Measurements from ENCODE around the gene SHC1. TPM values are rescaled to one million over a fixed set of nuclear protein-coding genes. Genes with fewer than 3 reads are reported as not detected.

Gene SHC1
- polyA plus RNA-seq, 3 donors = 26.7 to 70.6 (median 31.5) TPM

- Mint-ChIP-seq H3K9me3 (no peaks in the 10 kb centered on the region), H3K27ac (peak overlapping the region; percentile 85 to 94 (median 92)), H3K4me3 (peak overlapping the region; percentile 91 to 98), H3K36me3 (peaks cover 28 to 52% of the 10 kb centered on the region in 2 donors), H3K27me3 (ENCODE audit: low read depth in 3 of 3) (peaks cover 0 to under 1% (median 0%) of the 10 kb centered on the region in 3 donors), H3K4me1 (peaks cover 75% of the 10 kb centered on the region)
- Histone ChIP-seq H3K9ac (ENCODE audit: insufficient read depth, low read length, poor library complexity, severe bottlenecking) (peak overlapping the region; percentile 79), H2AFZ (ENCODE audit: insufficient read depth, low read depth, low read length, poor library complexity, severe bottlenecking) (no peak overlapping the region), H3K36me3 (replicated peaks in 1 of 2; ENCODE audit: control insufficient read depth in 1 of 2, insufficient read depth in 2 of 2, low read length in 2 of 2) (peaks cover 29 to 38% of the 10 kb centered on the region in 2 donors), H3K4me1 (ENCODE audit: control insufficient read depth in 1 of 2, insufficient read depth in 2 of 2, low read length in 2 of 2) (peaks cover 85 to 100% of the 10 kb centered on the region in 2 donors), H3K27me3 (ENCODE audit: control insufficient read depth in 2 of 2, insufficient read depth in 2 of 2, low read length in 2 of 2) (no peaks in the 10 kb centered on the region), H3K9me3 (replicated peaks in 1 of 2; ENCODE audit: control insufficient read depth in 1 of 2, insufficient read depth in 1 of 2, low read length in 2 of 2) (no peaks in the 10 kb centered on the region), H4K20me1 (ENCODE audit: insufficient read depth, low read length) (peaks cover 89% of the 10 kb centered on the region), H3K79me2 (ENCODE audit: insufficient read depth, low read length) (peaks cover 99% of the 10 kb centered on the region), H3K4me3 (replicated peaks in 1 of 3; ENCODE audit: low read depth in 2 of 3, low read length in 3 of 3) (peak overlapping the region in 2 of 3 experiments; percentile 93 to 100), H3K27ac (ENCODE audit: low read depth in 1 of 2, low read length in 2 of 2) (peak overlapping the region; percentile 91 to 99), H3K4me2 (replicated peaks; ENCODE audit: extremely low read depth, low read length, poor library complexity, severe bottlenecking) (peak overlapping the region; percentile 100)
- WGBS (ENCODE audit: insufficient coverage) = no CpG with 5 or more reads among the region's 6 CpGs
- DNase-seq = no peak
- TF ChIP-seq CTCF (IDR thresholded peaks at IDR 0.05) = no peak
- intact Hi-C loops (cut with micrococcal nuclease) = no loop called here
Observed at GRCh38 chr1:155011437-155012025, 41.0 kb upstream of the SHC1 start.

GRCh38 chr1:155011004-155011416, 40.5 kb upstream of the SHC1 start:
- peak overlapping the region in 2 of 3 experiments; percentile 93 to 100 for H3K4me3 ChIP-seq (replicated peaks in 1 of 3; ENCODE audit: low read depth in 2 of 3, low read length in 3 of 3)
- peak overlapping the region; percentile 91 to 98 for H3K4me3 Mint-ChIP-seq
- H3K79me2 ChIP-seq (ENCODE audit: insufficient read depth, low read length) = peaks cover 100% of the 10 kb centered on the region
- H3K27me3 Mint-ChIP-seq (ENCODE audit: low read depth in 3 of 3) = no peaks in the 10 kb centered on the region
- H3K9ac ChIP-seq (ENCODE audit: insufficient read depth, low read length, poor library complexity, severe bottlenecking) = peak overlapping the region; percentile 79
- H3K9me3 ChIP-seq (replicated peaks in 1 of 2; ENCODE audit: control insufficient read depth in 1 of 2, insufficient read depth in 1 of 2, low read length in 2 of 2) = no peaks in the 10 kb centered on the region
- peaks cover 85 to 100% of the 10 kb centered on the region in 2 donors for H3K4me1 ChIP-seq (ENCODE audit: control insufficient read depth in 1 of 2, insufficient read depth in 2 of 2, low read length in 2 of 2)
- peak overlapping the region; percentile 100 for H3K4me2 ChIP-seq (replicated peaks; ENCODE audit: extremely low read depth, low read length, poor library complexity, severe bottlenecking)
- H3K27ac Mint-ChIP-seq = peak overlapping the region; percentile 72 to 94 (median 89)
- H3K9me3 Mint-ChIP-seq = no peaks in the 10 kb centered on the region
- peaks cover 24 to 33% of the 10 kb centered on the region in 2 donors for H3K36me3 ChIP-seq (replicated peaks in 1 of 2; ENCODE audit: control insufficient read depth in 1 of 2, insufficient read depth in 2 of 2, low read length in 2 of 2)
- TF ChIP-seq CTCF (IDR thresholded peaks at IDR 0.05) = no peak
- no peak for DNase-seq
- intact Hi-C loops (cut with micrococcal nuclease) = no loop called here
- H3K27ac ChIP-seq (ENCODE audit: low read depth in 1 of 2, low read length in 2 of 2) = peak overlapping the region; percentile 91 to 99
- WGBS (ENCODE audit: insufficient coverage) = 84% methylated on average over 2 of the region's 5 CpGs
- H4K20me1 ChIP-seq (ENCODE audit: insufficient read depth, low read length) = peaks cover 87% of the 10 kb centered on the region
- no peaks in the 10 kb centered on the region for H3K27me3 ChIP-seq (ENCODE audit: control insufficient read depth in 2 of 2, insufficient read depth in 2 of 2, low read length in 2 of 2)
- peaks cover 26 to 50% of the 10 kb centered on the region in 2 donors for H3K36me3 Mint-ChIP-seq
- peaks cover 75% of the 10 kb centered on the region for H3K4me1 Mint-ChIP-seq
- H2AFZ ChIP-seq (ENCODE audit: insufficient read depth, low read depth, low read length, poor library complexity, severe bottlenecking) = no peak overlapping the region

Data from CD14-positive monocyte (primary cell).